ENCODE results near the gene ZBTB45. TPM values are rescaled to one million over a fixed set of nuclear protein-coding genes. Genes with fewer than 3 reads are reported as not detected.

ZBTB45 gene
- total and polyA plus RNA-seq, 12 donors, result 7.1 to 13.3 (median 9.3) TPM

DNA sequence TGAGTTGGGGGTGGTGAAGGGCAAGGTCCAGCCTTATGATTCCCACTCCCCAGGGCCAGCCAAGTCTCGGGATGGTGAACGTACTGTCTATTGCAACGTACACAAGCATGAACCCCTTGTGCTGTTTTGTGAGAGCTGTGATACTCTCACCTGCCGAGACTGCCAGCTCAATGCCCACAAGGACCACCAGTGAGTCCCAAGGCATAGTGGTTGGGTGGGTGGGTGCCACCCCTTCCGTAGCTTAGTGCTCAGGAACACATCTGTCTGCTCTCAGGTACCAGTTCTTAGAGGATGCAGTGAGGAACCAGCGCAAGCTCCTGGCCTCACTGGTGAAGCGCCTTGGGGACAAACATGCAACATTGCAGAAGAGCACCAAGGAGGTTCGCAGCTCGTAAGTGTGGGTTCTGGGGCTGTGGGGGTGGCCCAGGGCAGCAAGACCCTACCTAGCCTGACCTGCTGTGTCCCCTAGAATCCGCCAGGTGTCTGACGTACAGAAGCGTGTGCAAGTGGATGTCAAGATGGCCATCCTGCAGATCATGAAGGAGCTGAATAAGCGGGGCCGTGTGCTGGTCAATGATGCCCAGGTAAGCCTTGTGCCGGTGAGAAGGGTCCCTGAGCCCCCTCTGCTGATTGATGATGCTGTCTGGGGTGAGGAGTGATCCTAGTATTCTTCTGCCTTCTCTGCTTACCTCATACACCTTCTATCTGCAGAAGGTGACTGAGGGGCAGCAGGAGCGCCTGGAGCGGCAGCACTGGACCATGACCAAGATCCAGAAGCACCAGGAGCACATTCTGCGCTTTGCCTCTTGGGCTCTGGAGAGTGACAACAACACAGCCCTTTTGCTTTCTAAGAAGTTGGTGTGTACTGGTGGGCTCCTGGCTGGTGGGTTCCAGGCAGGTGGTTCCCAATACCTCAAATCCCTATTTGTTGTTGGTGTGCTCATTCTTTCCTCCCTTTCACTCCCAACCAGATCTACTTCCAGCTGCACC lies 28.0 kb upstream of the ZBTB45 start:
- no peaks in the 10 kb centered on the region for H3K9me3 ChIP-seq
- 88 to 90% methylated on average over 18 of the region's 18 CpGs for WGBS, 2 donors
- intact Hi-C loops (cut with DNase I), result no loop called here
- DNase-seq (no peak), ATAC-seq (no peak)
- H3K36me3 ChIP-seq, result peaks cover 5 to 72% (median 52%) of the 10 kb centered on the region in 9 donors
- H3K4me1 ChIP-seq, result peaks cover 14 to 34% (median 29%) of the 10 kb centered on the region in 9 donors
- no peak overlapping the region for H3K27ac ChIP-seq
- TF ChIP-seq, protein P1, sequence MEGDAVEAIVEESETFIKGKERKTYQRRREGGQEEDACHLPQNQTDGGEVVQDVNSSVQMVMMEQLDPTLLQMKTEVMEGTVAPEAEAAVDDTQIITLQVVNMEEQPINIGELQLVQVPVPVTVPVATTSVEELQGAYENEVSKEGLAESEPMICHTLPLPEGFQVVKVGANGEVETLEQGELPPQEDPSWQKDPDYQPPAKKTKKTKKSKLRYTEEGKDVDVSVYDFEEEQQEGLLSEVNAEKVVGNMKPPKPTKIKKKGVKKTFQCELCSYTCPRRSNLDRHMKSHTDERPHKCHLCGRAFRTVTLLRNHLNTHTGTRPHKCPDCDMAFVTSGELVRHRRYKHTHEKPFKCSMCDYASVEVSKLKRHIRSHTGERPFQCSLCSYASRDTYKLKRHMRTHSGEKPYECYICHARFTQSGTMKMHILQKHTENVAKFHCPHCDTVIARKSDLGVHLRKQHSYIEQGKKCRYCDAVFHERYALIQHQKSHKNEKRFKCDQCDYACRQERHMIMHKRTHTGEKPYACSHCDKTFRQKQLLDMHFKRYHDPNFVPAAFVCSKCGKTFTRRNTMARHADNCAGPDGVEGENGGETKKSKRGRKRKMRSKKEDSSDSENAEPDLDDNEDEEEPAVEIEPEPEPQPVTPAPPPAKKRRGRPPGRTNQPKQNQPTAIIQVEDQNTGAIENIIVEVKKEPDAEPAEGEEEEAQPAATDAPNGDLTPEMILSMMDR (IDR thresholded peaks at IDR 0.05), result no peak
- H3K27me3 ChIP-seq, result no peaks in the 10 kb centered on the region
- H3K4me3 ChIP-seq, result no peak overlapping the region

DNA sequence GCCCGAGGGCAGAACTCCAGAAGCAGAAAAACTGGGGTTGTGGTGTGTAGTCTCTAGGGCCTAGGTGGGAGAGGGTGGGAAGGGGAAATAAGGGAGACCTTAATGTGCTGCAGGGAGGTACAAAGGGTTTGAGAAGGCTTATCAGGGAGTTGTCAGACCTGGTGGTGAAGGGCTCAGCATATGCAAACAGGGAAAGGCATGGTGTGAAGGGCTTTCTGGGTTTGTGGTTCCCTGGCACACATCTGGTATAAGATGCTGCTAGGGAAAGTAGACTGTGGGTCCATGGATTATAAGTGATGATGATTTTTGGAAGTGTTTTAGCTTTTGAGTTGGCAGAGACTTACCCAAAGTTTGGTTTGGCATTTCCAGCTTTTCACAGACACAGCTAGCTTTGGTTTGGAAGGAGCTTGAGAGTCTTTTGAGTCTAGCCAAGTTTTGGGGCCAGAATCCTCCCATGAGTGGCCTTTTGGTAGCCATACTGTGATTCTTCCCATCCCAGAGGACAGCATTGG lies 26.5 kb upstream of the ZBTB45 start:
- H3K4me3 ChIP-seq, result peak overlapping the region in 9 of 10 donors; percentile 67 to 97 (median 84)
- DNase-seq (no peak), ATAC-seq (no peak)
- H3K36me3 ChIP-seq, result peaks cover 0 to 56% (median 37%) of the 10 kb centered on the region in 9 donors
- H3K27me3 ChIP-seq, result no peaks in the 10 kb centered on the region
- H3K27ac ChIP-seq, result peak overlapping the region in 5 of 10 donors; percentile 3 to 96 (median 62)
- H3K4me1 ChIP-seq, result peaks cover 14 to 34% (median 29%) of the 10 kb centered on the region in 9 donors
- TF ChIP-seq, protein P1 (IDR thresholded peaks at IDR 0.05), result no peak
- 23 to 25% methylated on average over 1 of the region's 1 CpG for WGBS, 2 donors
- H3K9me3 ChIP-seq, result no peaks in the 10 kb centered on the region
- intact Hi-C loops (cut with DNase I), result no loop called here

DNA sequence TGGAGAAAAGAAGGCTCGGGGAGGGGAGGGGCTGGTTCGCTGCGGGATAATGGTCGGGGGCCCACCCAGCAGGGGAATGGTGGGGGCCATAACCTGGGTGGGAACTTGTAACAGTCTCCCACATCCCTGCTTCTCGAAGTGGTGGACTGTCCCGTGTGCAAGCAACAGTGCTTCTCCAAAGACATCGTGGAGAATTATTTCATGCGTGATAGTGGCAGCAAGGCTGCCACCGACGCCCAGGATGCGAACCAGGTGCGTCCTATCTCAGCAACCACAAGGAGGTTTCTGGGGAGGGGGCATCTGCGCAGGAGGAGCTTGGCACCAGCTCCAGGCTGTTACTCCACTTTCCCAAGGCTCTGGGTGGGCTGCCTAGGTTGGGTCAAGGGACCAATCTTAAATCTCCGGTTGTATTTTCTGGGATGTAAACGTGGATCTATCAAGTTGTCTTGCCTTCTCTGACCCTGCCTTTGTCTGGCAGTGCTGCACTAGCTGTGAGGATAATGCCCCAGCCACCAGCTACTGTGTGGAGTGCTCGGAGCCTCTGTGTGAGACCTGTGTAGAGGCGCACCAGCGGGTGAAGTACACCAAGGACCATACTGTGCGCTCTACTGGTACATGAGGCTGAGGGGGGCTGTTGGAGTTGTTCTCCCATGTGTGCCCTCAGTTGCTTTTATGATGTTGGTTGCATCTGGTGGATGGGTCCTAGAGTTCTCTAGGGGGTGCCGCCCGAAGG lies 25.8 kb upstream of the ZBTB45 start:
- no peak for ATAC-seq
- DNase-seq, result no peak
- Histone ChIP-seq H3K27me3 (no peaks in the 10 kb centered on the region), H3K9me3 (no peaks in the 10 kb centered on the region), H3K4me3 (peak overlapping the region; percentile 67 to 97 (median 88)), H3K27ac (peak overlapping the region in 8 of 10 donors; percentile 62 to 99 (median 94)), H3K36me3 (peaks cover 0 to 50% (median 34%) of the 10 kb centered on the region in 9 donors), H3K4me1 (peaks cover 14 to 34% (median 29%) of the 10 kb centered on the region in 9 donors)
- TF ChIP-seq, protein P1 (IDR thresholded peaks at IDR 0.05), result no peak
- intact Hi-C loops (cut with DNase I), result no loop called here
- WGBS, 2 donors, result 7 to 11% methylated on average over 21 of the region's 21 CpGs

Measured in heart right ventricle (tissue), 16 donors.